SU-DHL-6 (cell line): ENCODE data around the gene ST7L.

Experiments
- CTCF ChIP-seq: fragments of 200-600 bp; sonication (generic); IDR thresholded peaks from one replicate; pipeline ENCODE4 v1.5.1; 2017; ENCODE audit warnings: antibody characterized with exemption, mild to moderate bottlenecking, low read length, moderate library complexity; ENCODE audit not compliant: insufficient read depth, poor library complexity, severe bottlenecking
- EZH2phosphoT487 ChIP-seq: fragments of 200-600 bp; sonication (generic), shearing (Covaris generic); conservative IDR thresholded peaks from 2 replicates; pipeline ENCODE4 v1.6.1; 2018; ENCODE audit warnings: mild to moderate bottlenecking, antibody characterized with exemption, low read length, moderate library complexity, mixed read lengths

GRCh38 chr1:112620377-112620695, 1.4 kb upstream of the ST7L start:
- TF ChIP-seq CTCF, result no peak
- TF ChIP-seq EZH2phosphoT487, result no peak
